Gastroesophageal sphincter (tissue), 3 donors: Measurements from ENCODE around the gene KPTN.

Experiments
- POLR2A ChIP-seq, 2 donors: fragments of 450-650 bp; IDR thresholded peaks; one replicate each; pipeline ENCODE4 v1.6.1; 2017; ENCODE audit warnings: antibody characterized with exemption in 2 of 2, mild to moderate bottlenecking in 2 of 2, moderate library complexity in 1 of 2
- POLR2AphosphoS5 ChIP-seq: sonication (generic); formaldehyde crosslinking; IDR thresholded peaks from one replicate; pipeline ENCODE4 v1.6.1; 2017; ENCODE audit warnings: antibody characterized with exemption
- TF ChIP-seq, protein P1 (sequence below), 4 experiments: fragments of 200-600 bp in 2 of 4; fragments of 450-650 bp in 2 of 4; sonication (generic) in 1 of 4; IDR thresholded peaks; one replicate each; pipeline ENCODE4 v1.5.1; 2017 to 2019; ENCODE audit warnings: antibody characterized with exemption in 4 of 4, mild to moderate bottlenecking in 2 of 4, moderate library complexity in 2 of 4

DNA sequence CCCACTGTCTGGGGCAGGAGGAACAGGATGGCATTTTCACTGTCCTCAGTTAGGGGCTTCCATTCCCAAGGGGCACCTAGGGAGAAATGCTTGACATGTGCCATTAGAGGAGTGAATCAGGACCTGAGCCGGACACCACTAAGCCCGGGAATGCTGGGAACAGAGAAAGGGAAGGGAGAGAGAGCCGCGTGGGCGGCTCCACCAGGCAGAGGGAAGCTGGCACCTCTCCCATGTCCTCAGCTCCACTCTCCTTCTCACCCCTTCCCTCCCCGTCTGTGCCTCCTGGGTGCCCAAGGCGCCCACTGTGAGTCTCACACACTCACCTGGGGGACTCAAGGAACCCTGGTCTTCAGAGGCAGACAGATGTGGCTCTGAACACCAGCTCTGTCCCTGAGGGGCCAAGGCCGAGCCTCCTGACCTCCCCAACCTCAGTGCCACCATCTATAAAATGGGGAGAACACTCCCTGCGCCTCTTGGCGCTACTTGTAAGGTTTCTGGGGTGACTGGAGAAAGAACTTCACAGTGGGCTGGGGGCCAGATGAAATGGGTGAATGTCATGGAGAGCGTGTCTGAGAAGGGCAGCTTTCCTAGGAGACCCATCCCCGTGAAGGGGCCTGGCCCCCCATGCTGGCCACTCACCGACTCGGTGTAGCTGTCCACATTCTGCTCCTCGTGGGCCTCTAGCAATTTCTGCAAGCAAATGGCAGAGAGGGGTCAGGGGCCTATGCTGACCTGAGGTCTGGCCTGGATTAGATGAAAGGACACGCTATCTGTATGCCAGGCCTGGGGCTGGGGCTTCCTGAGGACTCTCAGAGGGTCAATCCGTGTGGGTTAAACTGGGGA, 5.3 kb upstream of the KPTN start:
- TF ChIP-seq POLR2A (IDR thresholded peaks at IDR 0.05) (no peak), POLR2AphosphoS5 (no peak)
- TF ChIP-seq, protein P1, sequence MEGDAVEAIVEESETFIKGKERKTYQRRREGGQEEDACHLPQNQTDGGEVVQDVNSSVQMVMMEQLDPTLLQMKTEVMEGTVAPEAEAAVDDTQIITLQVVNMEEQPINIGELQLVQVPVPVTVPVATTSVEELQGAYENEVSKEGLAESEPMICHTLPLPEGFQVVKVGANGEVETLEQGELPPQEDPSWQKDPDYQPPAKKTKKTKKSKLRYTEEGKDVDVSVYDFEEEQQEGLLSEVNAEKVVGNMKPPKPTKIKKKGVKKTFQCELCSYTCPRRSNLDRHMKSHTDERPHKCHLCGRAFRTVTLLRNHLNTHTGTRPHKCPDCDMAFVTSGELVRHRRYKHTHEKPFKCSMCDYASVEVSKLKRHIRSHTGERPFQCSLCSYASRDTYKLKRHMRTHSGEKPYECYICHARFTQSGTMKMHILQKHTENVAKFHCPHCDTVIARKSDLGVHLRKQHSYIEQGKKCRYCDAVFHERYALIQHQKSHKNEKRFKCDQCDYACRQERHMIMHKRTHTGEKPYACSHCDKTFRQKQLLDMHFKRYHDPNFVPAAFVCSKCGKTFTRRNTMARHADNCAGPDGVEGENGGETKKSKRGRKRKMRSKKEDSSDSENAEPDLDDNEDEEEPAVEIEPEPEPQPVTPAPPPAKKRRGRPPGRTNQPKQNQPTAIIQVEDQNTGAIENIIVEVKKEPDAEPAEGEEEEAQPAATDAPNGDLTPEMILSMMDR (IDR thresholded peaks at IDR 0.05) = no peak
